TTC549 (cell line): ENCODE measurements around the gene DCX.
"Not testable (repeated sequence)": the region's sequence is repeated elsewhere in the genome, so short reads cannot be mapped to it uniquely, and the experiment has no call there.

ENCODE experiments used
- FAIRE-seq: peaks from 2 replicates; lab custom pipeline; 2012; peaks lifted over from hg19 to GRCh38; lab: Jason Lieb, UNC

Gene DCX

GRCh38 chrX:111365770-111366325 lies 46.1 kb downstream of the DCX start:
- FAIRE-seq, result no peak

DNA sequence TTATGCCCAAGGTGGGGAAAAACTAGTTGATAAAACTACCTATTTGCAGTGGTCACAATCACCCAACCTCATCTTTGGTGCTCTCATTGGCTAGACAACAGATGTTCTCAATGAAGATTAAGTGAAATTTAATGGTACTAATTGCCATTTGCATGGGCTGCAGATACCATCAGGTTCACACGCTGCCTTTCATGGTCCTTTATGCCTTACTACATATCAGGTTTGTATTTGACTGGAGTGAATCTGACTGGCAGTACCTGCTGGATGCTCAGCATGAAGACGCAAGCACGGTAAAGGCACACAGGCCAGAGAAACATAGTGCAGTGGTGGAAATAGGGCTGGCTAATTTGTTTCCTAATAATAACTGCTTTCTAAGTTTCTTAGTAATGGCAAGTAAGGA lies 48.3 kb downstream of the DCX start:
- FAIRE-seq, result no peak

GRCh38 chrX:111361751-111362150 lies 50.2 kb downstream of the DCX start:
- FAIRE-seq, result no peak

DNA sequence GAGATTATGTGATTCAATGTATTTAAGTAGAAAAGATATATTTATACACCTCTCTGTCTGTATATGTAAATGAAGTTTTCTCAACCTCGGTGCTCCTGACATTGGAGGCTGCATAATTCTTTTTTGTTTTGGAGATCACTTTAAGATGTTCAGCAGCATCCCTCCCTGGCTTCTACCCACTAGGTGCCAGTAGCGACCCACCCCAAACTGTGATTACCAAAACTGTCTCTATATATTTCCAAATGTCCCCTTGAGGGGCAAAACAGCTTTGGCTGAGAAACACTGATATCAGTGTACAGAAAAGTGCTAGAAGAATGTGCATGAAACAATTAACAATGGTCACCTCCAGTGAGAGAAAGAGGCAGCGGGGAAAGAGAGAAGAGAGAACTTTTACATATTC lies 51.2 kb downstream of the DCX start:
- no peak for FAIRE-seq

GRCh38 chrX:111355523-111356115 lies 56.4 kb downstream of the DCX start:
- no peak for FAIRE-seq

DNA sequence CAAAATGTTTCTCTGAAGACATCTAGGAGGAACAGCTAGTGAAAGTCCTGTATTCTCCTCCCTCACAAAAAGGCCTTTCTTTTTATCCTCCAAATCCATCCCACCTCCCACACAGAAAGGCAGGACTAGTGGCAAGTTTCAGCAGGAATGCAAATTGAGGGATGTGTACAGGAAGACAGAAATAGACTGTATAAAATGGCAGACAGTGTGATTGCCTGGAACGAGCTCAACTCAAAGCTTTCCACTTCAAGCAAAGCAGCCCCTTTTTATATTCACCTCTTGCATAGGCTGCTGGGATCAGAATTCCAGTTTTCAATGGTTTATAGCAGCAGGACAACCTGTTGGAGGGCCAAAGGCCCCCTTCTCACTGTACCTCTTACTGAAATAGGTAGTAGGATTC lies 57.5 kb downstream of the DCX start:
- FAIRE-seq, result no peak

GRCh38 chrX:111353793-111354192 lies 58.2 kb downstream of the DCX start:
- FAIRE-seq, result no peak

GRCh38 chrX:111352424-111352823 lies 59.6 kb downstream of the DCX start:
- FAIRE-seq, result no peak

- no peak for FAIRE-seq
Observed at GRCh38 chrX:111349934-111350333, 62.1 kb downstream of the DCX start.

DNA sequence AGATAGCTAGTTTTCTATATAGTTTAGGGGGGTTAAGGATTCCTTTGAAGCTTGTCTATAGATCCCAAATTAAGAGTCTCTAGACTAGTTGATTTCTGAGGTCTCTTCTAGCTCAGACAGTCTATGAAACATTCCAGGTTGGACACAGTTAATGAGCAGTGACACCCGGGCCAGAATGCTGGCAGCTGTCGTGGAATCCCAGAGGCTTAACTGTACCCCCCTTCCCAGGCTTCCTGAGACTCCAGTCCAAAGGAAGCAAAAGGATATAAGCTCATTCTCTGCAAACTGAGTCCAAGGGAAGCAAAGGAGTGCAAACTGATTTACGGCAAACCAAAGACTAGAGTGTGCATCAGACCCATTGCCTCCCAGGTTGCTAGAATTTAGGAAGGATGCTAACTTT lies 62.9 kb downstream of the DCX start:
- no peak for FAIRE-seq

GRCh38 chrX:111348429-111348828 lies 63.6 kb downstream of the DCX start:
- no peak for FAIRE-seq

DNA sequence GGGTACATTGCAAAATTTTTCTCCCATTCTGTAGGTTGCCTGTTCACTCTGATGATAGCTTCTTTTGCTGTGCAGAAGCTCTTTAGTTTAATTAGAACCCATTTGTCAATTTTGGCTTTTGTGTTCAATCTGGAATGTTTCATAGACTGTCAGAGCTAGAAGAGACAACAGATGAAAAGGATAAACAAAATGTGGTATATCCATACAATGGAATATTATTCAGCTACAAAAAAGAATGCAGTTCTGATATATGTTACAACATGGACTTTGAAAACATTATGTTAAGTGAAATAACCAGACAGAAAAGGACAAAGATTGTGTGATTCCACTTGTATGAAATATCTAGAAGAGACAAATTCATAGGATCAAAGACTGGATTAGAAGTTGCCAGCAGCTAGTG lies 65.8 kb downstream of the DCX start:
- FAIRE-seq, result not testable (repeated sequence)

GRCh38 chrX:111340054-111340453 lies 71.9 kb downstream of the DCX start:
- FAIRE-seq, result no peak

DNA sequence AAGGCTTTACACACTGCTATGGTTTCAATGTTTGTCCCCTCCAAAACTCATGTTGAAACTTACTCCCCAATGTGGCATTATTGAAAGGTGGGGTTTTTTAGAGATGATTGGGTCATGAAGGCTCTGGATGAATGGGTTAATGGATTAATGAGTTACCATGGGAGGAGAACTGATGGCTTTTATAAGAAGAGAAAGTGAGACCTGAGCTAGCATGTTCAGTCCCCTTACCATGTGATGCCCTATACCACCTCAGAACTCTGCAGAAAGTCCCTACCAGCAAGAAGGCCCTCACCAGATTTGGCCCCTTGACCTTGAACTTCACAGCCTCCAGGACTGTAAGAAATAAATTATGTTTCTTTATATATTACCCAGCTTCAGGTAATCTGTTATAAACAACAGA lies 72.8 kb downstream of the DCX start:
- no peak for FAIRE-seq

DNA sequence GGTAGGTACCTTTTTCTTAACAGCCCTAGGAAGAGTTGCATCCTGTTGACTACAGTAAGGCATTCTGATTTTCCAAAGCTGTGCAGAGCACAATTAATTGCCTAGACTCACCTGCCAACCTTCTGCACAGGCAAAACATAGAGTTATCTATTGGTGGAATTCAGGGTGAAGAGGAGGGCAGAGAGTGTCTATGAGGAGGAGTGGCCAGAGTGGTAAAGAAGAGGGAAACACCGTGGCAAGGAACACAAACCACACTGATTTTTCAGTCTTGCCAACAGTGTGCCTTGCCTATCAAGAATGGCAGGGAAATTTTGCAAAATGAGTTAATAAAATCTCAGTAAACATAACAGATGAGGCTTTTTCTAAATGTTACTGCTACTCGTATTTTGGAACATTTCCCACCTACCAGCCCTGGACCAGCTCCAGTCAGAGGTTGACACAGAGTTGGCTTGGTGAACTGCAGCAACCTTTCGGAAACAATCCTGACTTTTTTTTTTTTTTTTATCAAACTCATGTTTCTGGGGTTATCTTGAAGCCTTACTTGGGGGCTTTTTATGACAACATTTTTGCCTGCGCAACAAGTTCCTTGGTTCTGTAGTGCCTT lies 73.8 kb downstream of the DCX start:
- no peak for FAIRE-seq

- no peak for FAIRE-seq
Observed at GRCh38 chrX:111337067-111337637, 74.8 kb downstream of the DCX start.

DNA sequence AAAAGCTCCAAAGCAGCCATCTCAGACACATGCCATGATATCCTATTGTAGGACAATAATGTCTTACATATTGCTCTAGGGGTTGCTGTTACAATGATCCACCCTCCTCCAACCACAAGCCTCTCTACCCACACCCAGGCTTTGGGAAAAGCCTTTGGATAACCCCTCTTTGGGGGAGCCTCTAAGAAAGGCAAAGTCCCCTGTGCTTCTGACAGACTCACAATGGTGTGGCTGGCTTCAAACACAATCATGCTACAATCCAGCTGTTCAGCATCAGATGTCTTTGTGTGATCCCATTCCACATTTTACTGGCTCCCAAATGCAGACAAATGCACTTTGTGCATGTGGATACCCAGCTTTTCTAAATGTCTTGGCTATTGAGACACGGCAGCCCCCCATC lies 75.9 kb downstream of the DCX start:
- no peak for FAIRE-seq

DNA sequence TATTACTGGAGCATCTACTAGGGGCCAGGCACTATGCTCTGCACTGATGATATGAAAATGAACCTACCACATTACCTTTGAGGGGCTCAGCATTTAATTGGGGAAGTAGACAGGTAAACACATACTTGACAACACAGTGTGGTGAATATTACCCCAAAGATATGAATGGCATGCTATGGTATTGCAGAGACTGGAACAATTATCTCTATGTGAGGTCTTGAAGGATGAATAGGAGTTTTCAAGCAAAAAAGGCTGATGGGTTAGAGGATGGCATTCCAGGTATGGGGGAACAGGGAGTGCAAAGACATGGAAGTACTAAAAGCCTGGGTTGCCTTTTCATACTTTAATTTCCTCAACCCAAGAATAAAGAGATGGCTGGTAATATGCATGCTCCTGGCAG lies 82.6 kb downstream of the DCX start:
- FAIRE-seq, result no peak

- FAIRE-seq, result no peak
Observed at GRCh38 chrX:111328858-111329257, 83.1 kb downstream of the DCX start.

GRCh38 chrX:111322231-111322855 lies 89.6 kb downstream of the DCX start:
- no peak for FAIRE-seq

GRCh38 chrX:111319451-111319850 lies 92.5 kb downstream of the DCX start:
- FAIRE-seq, result no peak

DNA sequence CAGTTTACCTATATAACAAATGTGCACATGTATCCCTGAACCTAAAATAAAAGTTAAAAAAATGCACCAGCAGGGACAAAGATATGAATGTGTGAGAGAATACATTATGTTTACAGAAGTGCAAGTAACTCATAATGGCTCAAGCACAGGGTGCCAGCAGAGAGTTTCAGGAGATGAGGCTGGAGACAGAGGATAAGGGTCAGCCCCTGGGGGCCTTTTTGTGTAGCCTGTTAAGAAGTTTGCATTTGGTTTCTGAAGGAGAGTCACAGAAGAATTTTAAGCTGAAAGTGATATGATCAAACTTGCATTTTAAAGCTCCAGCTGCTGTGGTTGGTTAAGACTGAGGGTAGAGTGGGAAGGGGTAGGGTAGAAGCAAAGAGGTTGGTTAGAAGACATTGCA lies 93.1 kb downstream of the DCX start:
- no peak for FAIRE-seq

- no peak for FAIRE-seq
Observed at GRCh38 chrX:111309083-111309482, 102.9 kb downstream of the DCX start.

GRCh38 chrX:111308039-111308438 lies 104.0 kb downstream of the DCX start:
- no peak for FAIRE-seq
